Muscle layer of duodenum (tissue), 2 donors: ENCODE results near the gene S100A5.

ENCODE experiments used
- H3K27ac ChIP-seq: one replicate; pipeline ENCODE4 v1.7.0; 2013; ENCODE audit warnings: mild to moderate bottlenecking, low read length
- H3K27me3 ChIP-seq: one replicate; pipeline ENCODE4 v1.7.0; 2013; ENCODE audit warnings: low read depth, mild to moderate bottlenecking, control low read depth, low read length
- H3K36me3 ChIP-seq, 2 donors: one replicate each; pipeline ENCODE4 v1.7.0; 2013; ENCODE audit warnings: low read length in 2 of 2, control low read depth in 1 of 2, mild to moderate bottlenecking in 1 of 2; ENCODE audit not compliant: insufficient read depth in 2 of 2, control insufficient read depth in 1 of 2
- H3K4me1 ChIP-seq, 2 donors: one replicate each; pipeline ENCODE4 v1.7.0; 2013; ENCODE audit warnings: low read length in 2 of 2, mild to moderate bottlenecking in 2 of 2, control low read depth in 1 of 2, moderate library complexity in 1 of 2; ENCODE audit not compliant: insufficient read depth in 2 of 2, control insufficient read depth in 1 of 2
- H3K4me3 ChIP-seq, 2 donors: one replicate each; pipeline ENCODE4 v1.7.0; 2013; ENCODE audit warnings: low read length in 2 of 2, low read depth in 1 of 2, mild to moderate bottlenecking in 1 of 2
- H3K9me3 ChIP-seq, 2 donors: one replicate each; pipeline ENCODE4 v1.7.0; 2013; ENCODE audit warnings: low read length in 2 of 2, control low read depth in 1 of 2, mild to moderate bottlenecking in 1 of 2; ENCODE audit not compliant: control insufficient read depth in 1 of 2
- donor health status: healthy.

The S100A5 gene

GRCh38 chr1:153552335-153552734 lies 11.6 kb upstream of the S100A5 start:
- no peak overlapping the region for H3K27ac ChIP-seq
- no peaks in the 10 kb centered on the region for H3K36me3 ChIP-seq
- H3K27me3 ChIP-seq = no peaks in the 10 kb centered on the region
- peaks cover 9 to 39% of the 10 kb centered on the region in 2 donors for H3K4me1 ChIP-seq
- H3K4me3 ChIP-seq = no peak overlapping the region
- H3K9me3 ChIP-seq = no peaks in the 10 kb centered on the region

DNA sequence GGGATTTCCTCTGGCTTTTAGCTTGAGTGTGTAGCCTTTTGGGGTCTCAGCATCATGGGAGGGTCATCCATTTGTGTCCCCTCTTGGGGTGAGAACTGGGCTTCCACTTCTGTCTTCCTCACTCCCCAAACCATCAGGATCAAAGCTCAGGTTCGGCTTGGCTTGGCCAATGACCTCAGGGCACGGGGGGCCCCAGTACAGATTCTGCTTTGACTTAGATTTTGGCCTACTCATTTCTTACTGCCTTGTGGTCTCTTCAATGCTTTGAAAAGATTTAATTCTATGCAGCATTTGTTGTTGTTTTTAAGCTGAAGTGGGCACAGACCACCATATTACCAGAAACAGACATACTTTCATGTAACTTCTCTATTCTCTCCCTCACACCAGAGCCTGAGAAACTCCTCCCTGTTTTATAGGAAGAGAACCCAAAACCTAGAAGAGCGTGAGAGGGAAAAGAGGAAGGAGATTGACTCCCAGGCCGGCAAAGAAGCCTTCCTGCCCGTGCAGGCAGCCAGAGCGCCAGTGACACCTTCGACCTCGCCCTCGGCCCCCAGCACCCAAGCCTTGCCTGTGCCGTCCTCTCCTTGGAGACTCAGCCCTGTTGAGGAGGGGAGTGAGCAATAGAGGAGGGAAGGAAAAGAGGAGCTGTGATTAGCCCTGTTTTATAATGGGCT lies 10.2 kb upstream of the S100A5 start:
- Histone ChIP-seq H3K27me3 (no peaks in the 10 kb centered on the region), H3K4me1 (peaks cover 12 to 53% of the 10 kb centered on the region in 2 donors), H3K9me3 (no peaks in the 10 kb centered on the region), H3K36me3 (no peaks in the 10 kb centered on the region), H3K27ac (no peak overlapping the region), H3K4me3 (no peak overlapping the region)

DNA sequence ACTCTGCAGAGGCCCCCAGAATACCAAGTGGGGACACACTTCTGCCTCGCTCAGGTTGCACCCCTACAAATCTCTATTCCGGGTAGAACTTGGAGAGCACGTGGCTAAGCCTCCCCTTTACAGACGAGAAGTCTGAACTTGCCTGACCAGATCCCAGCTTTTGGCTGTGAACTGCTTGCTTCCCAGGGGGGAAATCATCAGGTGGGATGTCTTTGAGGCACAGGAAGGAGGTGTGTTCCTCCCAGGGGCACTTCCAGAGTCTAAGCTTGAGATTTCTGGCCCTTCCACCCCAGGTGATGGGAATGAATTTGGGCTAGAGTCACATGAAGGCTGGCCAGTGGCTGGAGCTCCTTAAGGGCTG lies 9.6 kb upstream of the S100A5 start:
- Histone ChIP-seq H3K9me3 (no peaks in the 10 kb centered on the region), H3K27me3 (no peaks in the 10 kb centered on the region), H3K4me3 (no peak overlapping the region), H3K27ac (no peak overlapping the region), H3K4me1 (peaks cover 18 to 59% of the 10 kb centered on the region in 2 donors), H3K36me3 (no peaks in the 10 kb centered on the region)

GRCh38 chr1:153549741-153550397 lies 9.1 kb upstream of the S100A5 start:
- Histone ChIP-seq H3K9me3 (no peaks in the 10 kb centered on the region), H3K27ac (peak overlapping the region; percentile 21), H3K27me3 (no peaks in the 10 kb centered on the region), H3K4me3 (no peak overlapping the region), H3K4me1 (peaks cover 22 to 64% of the 10 kb centered on the region in 2 donors), H3K36me3 (no peaks in the 10 kb centered on the region)

- Histone ChIP-seq H3K36me3 (no peaks in the 10 kb centered on the region), H3K4me1 (peaks cover 29 to 72% of the 10 kb centered on the region in 2 donors), H3K4me3 (no peak within 1 kb of the TSS), H3K27ac (peak within 1 kb of the TSS; percentile 73), H3K9me3 (no peaks in the 10 kb centered on the region), H3K27me3 (no peaks in the 10 kb centered on the region)
Measured at GRCh38 chr1:153548722-153549688, 8.3 kb upstream of the S100A5 start, which contains the start of gene S100A3. Gene S100A3, minus strand, starts transcription at chr1:153549258. Its CDS starts 773 bp downstream, at chr1:153548485.

GRCh38 chr1:153547560-153548551 lies 7.1 kb upstream of the S100A5 start:
- no peaks in the 10 kb centered on the region for H3K27me3 ChIP-seq
- H3K27ac ChIP-seq = no peak overlapping the region
- H3K4me3 ChIP-seq = no peak overlapping the region
- no peaks in the 10 kb centered on the region for H3K36me3 ChIP-seq
- H3K4me1 ChIP-seq = peaks cover 35 to 75% of the 10 kb centered on the region in 2 donors
- H3K9me3 ChIP-seq = no peaks in the 10 kb centered on the region

- Histone ChIP-seq H3K4me3 (no peak overlapping the region), H3K36me3 (no peaks in the 10 kb centered on the region), H3K27ac (peak overlapping the region; percentile 58), H3K4me1 (peaks cover 38 to 81% of the 10 kb centered on the region in 2 donors), H3K27me3 (no peaks in the 10 kb centered on the region), H3K9me3 (no peaks in the 10 kb centered on the region)
Measured at GRCh38 chr1:153546796-153547559, 6.2 kb upstream of the S100A5 start.

- peaks cover 38 to 82% of the 10 kb centered on the region in 2 donors for H3K4me1 ChIP-seq
- H3K4me3 ChIP-seq = peak overlapping the region in 1 of 2 donors; percentile 62
- H3K27me3 ChIP-seq = no peaks in the 10 kb centered on the region
- H3K36me3 ChIP-seq = no peaks in the 10 kb centered on the region
- H3K27ac ChIP-seq = peak overlapping the region; percentile 58
- no peaks in the 10 kb centered on the region for H3K9me3 ChIP-seq
Measured at GRCh38 chr1:153546371-153546770, 5.6 kb upstream of the S100A5 start.

GRCh38 chr1:153545067-153546055 lies 4.6 kb upstream of the S100A5 start, which contains the start of gene S100A4:
Gene S100A4, minus strand, starts transcription at chr1:153545806. Its CDS starts 1,012 bp downstream, at chr1:153544794.
- H3K27me3 ChIP-seq = no peaks in the 10 kb centered on the region
- peak within 1 kb of the TSS; percentile 58 for H3K27ac ChIP-seq
- peak within 1 kb of the TSS; percentile 62 to 82 for H3K4me3 ChIP-seq
- H3K4me1 ChIP-seq = peaks cover 38 to 79% of the 10 kb centered on the region in 2 donors
- H3K9me3 ChIP-seq = no peaks in the 10 kb centered on the region
- H3K36me3 ChIP-seq = no peaks in the 10 kb centered on the region
